ENCODE measurements around the gene GALNT18. TPM values are rescaled to one million over a fixed set of nuclear protein-coding genes. Genes with fewer than 3 reads are reported as not detected.

Gene GALNT18
- 7.6 and 8.1 TPM in 2 replicates for polyA plus RNA-seq
- 12.9 and 13.7 TPM in 2 replicates for polyA minus RNA-seq

DNA sequence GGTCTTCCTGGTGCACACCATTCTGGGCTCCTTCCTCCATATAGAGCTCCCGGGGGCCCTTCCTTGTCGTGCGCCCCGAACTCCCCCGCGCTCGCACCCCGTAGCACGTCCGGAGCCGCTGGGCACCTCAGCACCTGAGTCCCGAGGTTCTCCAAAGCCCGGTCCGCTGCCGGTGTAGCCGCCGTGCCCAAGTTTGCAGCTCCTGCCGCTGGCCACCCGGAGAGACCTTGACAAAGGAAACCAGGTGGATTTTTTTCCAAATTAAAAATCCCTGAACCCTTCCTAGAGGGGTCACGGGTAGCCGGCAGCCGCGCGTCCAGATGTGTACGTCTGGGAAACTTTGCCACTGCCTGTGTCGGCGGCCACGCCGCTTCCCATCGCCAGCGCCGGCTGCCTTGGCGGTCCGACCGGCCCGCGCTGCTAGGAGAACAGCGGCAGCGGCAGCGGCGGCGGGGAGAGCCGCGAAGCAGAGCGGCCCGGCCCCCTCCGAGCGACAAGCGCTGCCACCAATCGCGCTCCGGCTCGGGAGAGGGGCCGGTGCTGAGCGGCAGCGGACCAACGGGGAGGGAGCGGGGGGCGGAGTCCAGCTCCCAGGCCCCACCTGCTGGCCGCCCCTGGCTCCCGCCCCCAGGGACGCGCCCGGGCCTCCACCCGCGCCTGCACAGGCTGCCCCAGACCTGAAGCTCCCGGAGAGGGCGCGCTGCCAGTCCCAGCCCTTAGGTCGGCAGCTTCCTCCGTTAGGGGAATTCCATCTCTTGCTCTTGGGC lies at the start of gene GALNT18:
GALNT18 (minus strand) TSS at position 433 of the 767 bp plus-strand sequence.
- Histone ChIP-seq H3K27me3 (ENCODE audit: insufficient read depth, low read depth, low read length) (peaks cover 16% of the 10 kb centered on the region), H3K9ac (ENCODE audit: low read length) (peak within 1 kb of the TSS; percentile 60), H3K9me3 (ENCODE audit: low read length) (no peaks in the 10 kb centered on the region), H3K4me3 (ENCODE audit: low read length) (peak within 1 kb of the TSS; percentile 86), H3K4me2 (ENCODE audit: low read length) (peak within 1 kb of the TSS; percentile 96), H2AFZ (ENCODE audit: low read depth, low read length) (peak within 1 kb of the TSS; percentile 57), H3K36me3 (ENCODE audit: insufficient read depth, low read length) (no peaks in the 10 kb centered on the region), H3F3A (ENCODE audit: insufficient read depth, low read length, poor library complexity, severe bottlenecking) (no peaks in the 10 kb centered on the region), H4K20me1 (ENCODE audit: insufficient read depth) (no peaks in the 10 kb centered on the region), H3K9me2 (ENCODE audit: insufficient read depth, low read length) (no peaks in the 10 kb centered on the region), H3K27ac (ENCODE audit: low read length) (no peak within 1 kb of the TSS), H3K79me2 (replicated peaks; ENCODE audit: insufficient read depth, low read length) (no peaks in the 10 kb centered on the region)
- TF ChIP-seq SMC3 (conservative IDR thresholded peaks at IDR 0.05; ENCODE audit: poor library complexity) (peak; percentile 71), MXI1 (conservative IDR thresholded peaks at IDR 0.05; ENCODE audit: poor library complexity, severe bottlenecking) (peak; percentile 60), TAF1 (IDR thresholded peaks at IDR 0.05; ENCODE audit: low read depth) (peak; percentile 45), EZH2 (IDR thresholded peaks at IDR 0.05; ENCODE audit: borderline replicate concordance, insufficient read depth, low read length, poor library complexity, severe bottlenecking) (no peak), POLR2AphosphoS5 (IDR thresholded peaks at IDR 0.05) (peak; percentile 60), RAD21 (conservative IDR thresholded peaks at IDR 0.05) (peak; percentile 60), EP300 (conservative IDR thresholded peaks at IDR 0.05; ENCODE audit: poor library complexity, severe bottlenecking) (peak; percentile 21)
- TF ChIP-seq, protein P1, sequence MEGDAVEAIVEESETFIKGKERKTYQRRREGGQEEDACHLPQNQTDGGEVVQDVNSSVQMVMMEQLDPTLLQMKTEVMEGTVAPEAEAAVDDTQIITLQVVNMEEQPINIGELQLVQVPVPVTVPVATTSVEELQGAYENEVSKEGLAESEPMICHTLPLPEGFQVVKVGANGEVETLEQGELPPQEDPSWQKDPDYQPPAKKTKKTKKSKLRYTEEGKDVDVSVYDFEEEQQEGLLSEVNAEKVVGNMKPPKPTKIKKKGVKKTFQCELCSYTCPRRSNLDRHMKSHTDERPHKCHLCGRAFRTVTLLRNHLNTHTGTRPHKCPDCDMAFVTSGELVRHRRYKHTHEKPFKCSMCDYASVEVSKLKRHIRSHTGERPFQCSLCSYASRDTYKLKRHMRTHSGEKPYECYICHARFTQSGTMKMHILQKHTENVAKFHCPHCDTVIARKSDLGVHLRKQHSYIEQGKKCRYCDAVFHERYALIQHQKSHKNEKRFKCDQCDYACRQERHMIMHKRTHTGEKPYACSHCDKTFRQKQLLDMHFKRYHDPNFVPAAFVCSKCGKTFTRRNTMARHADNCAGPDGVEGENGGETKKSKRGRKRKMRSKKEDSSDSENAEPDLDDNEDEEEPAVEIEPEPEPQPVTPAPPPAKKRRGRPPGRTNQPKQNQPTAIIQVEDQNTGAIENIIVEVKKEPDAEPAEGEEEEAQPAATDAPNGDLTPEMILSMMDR (IDR thresholded peaks at IDR 0.05; ENCODE audit: poor library complexity, severe bottlenecking) = peak; percentile 81
- TF ChIP-seq, protein P2, sequence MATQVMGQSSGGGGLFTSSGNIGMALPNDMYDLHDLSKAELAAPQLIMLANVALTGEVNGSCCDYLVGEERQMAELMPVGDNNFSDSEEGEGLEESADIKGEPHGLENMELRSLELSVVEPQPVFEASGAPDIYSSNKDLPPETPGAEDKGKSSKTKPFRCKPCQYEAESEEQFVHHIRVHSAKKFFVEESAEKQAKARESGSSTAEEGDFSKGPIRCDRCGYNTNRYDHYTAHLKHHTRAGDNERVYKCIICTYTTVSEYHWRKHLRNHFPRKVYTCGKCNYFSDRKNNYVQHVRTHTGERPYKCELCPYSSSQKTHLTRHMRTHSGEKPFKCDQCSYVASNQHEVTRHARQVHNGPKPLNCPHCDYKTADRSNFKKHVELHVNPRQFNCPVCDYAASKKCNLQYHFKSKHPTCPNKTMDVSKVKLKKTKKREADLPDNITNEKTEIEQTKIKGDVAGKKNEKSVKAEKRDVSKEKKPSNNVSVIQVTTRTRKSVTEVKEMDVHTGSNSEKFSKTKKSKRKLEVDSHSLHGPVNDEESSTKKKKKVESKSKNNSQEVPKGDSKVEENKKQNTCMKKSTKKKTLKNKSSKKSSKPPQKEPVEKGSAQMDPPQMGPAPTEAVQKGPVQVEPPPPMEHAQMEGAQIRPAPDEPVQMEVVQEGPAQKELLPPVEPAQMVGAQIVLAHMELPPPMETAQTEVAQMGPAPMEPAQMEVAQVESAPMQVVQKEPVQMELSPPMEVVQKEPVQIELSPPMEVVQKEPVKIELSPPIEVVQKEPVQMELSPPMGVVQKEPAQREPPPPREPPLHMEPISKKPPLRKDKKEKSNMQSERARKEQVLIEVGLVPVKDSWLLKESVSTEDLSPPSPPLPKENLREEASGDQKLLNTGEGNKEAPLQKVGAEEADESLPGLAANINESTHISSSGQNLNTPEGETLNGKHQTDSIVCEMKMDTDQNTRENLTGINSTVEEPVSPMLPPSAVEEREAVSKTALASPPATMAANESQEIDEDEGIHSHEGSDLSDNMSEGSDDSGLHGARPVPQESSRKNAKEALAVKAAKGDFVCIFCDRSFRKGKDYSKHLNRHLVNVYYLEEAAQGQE (IDR thresholded peaks at IDR 0.05; ENCODE audit: borderline replicate concordance) = peak; percentile 50

DNA sequence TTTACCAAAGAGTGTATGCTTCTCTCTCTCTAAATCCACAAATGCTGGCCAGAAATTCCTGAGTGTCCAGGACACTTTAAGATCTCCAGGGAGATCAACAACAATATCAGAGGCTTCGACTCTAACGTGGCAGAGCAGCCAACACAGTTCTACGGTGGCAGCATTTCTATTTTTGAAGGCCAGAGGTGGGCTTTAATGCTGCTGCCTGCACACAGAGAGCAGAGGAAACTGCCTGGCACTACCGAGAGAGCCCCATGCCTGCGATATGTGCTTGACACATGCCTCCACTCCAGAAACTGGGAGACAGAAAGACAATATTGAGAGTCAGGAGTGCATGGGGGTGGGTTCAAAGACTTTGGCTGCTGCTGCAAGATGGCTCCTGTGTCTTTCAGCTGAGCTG lies 48.8 kb upstream of the GALNT18 start:
- Histone ChIP-seq H3K27me3 (ENCODE audit: insufficient read depth, low read depth, low read length) (no peaks in the 10 kb centered on the region), H3K4me3 (ENCODE audit: low read length) (no peak overlapping the region), H4K20me1 (ENCODE audit: insufficient read depth) (no peaks in the 10 kb centered on the region), H3K36me3 (ENCODE audit: insufficient read depth, low read length) (no peaks in the 10 kb centered on the region), H3K9me2 (ENCODE audit: insufficient read depth, low read length) (no peaks in the 10 kb centered on the region), H3K27ac (ENCODE audit: low read length) (no peak overlapping the region), H3K4me2 (ENCODE audit: low read length) (no peak overlapping the region), H2AFZ (ENCODE audit: low read depth, low read length) (no peak overlapping the region), H3K9me3 (ENCODE audit: low read length) (no peaks in the 10 kb centered on the region), H3F3A (ENCODE audit: insufficient read depth, low read length, poor library complexity, severe bottlenecking) (no peaks in the 10 kb centered on the region), H3K79me2 (replicated peaks; ENCODE audit: insufficient read depth, low read length) (no peaks in the 10 kb centered on the region), H3K9ac (ENCODE audit: low read length) (no peak overlapping the region)
- TF ChIP-seq SMC3 (conservative IDR thresholded peaks at IDR 0.05; ENCODE audit: poor library complexity) (no peak), RAD21 (conservative IDR thresholded peaks at IDR 0.05) (no peak)

All from neural cell (in vitro differentiated cells).